ENCODE measurements around the gene GNGT2.
A peak's percentile ranks its signal among the peaks of the same experiment; 100 is the strongest.

The GNGT2 gene

GRCh38 chr17:49209061-49209571 is 1.3 kb downstream of the GNGT2 start:
- in situ Hi-C loops (cut with HindIII; ENCODE audit: low pct_ligation_motif_present, low sequenced_read_pairs) = no loop called here
- Histone ChIP-seq H3K36me3 (replicated peaks) (no peaks in the 10 kb centered on the region), H3K27me3 (replicated peaks) (no peaks in the 10 kb centered on the region), H3K27ac (no peak overlapping the region), H3K4me3 (ENCODE audit: low read depth, low read length) (no peak overlapping the region)
- TF ChIP-seq CTCF (IDR thresholded peaks at IDR 0.05; ENCODE audit: low read depth, low read length, missing control alignments) = no peak
- no peak for DNase-seq

GRCh38 chr17:49204516-49204915 is 5.9 kb downstream of the GNGT2 start:
- Histone ChIP-seq H3K36me3 (replicated peaks) (no peaks in the 10 kb centered on the region), H3K4me3 (ENCODE audit: low read depth, low read length) (no peak overlapping the region), H3K27ac (no peak overlapping the region), H3K27me3 (replicated peaks) (no peaks in the 10 kb centered on the region)
- DNase-seq = no peak
- in situ Hi-C loops (cut with HindIII; ENCODE audit: low pct_ligation_motif_present, low sequenced_read_pairs) = no loop called here
- TF ChIP-seq CTCF (IDR thresholded peaks at IDR 0.05; ENCODE audit: low read depth, low read length, missing control alignments) = no peak

GRCh38 chr17:49203796-49204195 is 6.6 kb downstream of the GNGT2 start:
- no peak for TF ChIP-seq CTCF (IDR thresholded peaks at IDR 0.05; ENCODE audit: low read depth, low read length, missing control alignments)
- no peaks in the 10 kb centered on the region for H3K27me3 ChIP-seq (replicated peaks)
- DNase-seq = no peak

GRCh38 chr17:49201481-49201927 is 8.9 kb downstream of the GNGT2 start:
- Histone ChIP-seq H3K27me3 (replicated peaks) (no peaks in the 10 kb centered on the region), H3K4me3 (ENCODE audit: low read depth, low read length) (no peak overlapping the region), H3K36me3 (replicated peaks) (no peaks in the 10 kb centered on the region), H3K27ac (no peak overlapping the region)
- DNase-seq = peak; percentile 25
- in situ Hi-C loops (cut with HindIII; ENCODE audit: low pct_ligation_motif_present, low sequenced_read_pairs) = no loop called here
- TF ChIP-seq CTCF (IDR thresholded peaks at IDR 0.05; ENCODE audit: low read depth, low read length, missing control alignments) = no peak

More at GRCh38 chr17:49203796-49204195, 6.6 kb downstream of the GNGT2 start:
- no peak overlapping the region for H3K4me3 ChIP-seq (ENCODE audit: low read depth, low read length)
- no peak overlapping the region for H3K27ac ChIP-seq
- H3K36me3 ChIP-seq (replicated peaks) = no peaks in the 10 kb centered on the region
- in situ Hi-C loops (cut with HindIII; ENCODE audit: low pct_ligation_motif_present, low sequenced_read_pairs) = no loop called here

- no peaks in the 10 kb centered on the region for H3K36me3 ChIP-seq (replicated peaks)
These were observed 9.8 kb downstream of the GNGT2 start for GRCh38 chr17:49200423-49201083.

More at GRCh38 chr17:49200423-49201083, 9.8 kb downstream of the GNGT2 start:
- in situ Hi-C loops (cut with HindIII; ENCODE audit: low pct_ligation_motif_present, low sequenced_read_pairs) = no loop called here
- Histone ChIP-seq H3K4me3 (ENCODE audit: low read depth, low read length) (no peak overlapping the region), H3K27ac (no peak overlapping the region), H3K27me3 (replicated peaks) (no peaks in the 10 kb centered on the region)
- no peak for TF ChIP-seq CTCF (IDR thresholded peaks at IDR 0.05; ENCODE audit: low read depth, low read length, missing control alignments)
- no peak for DNase-seq
